HG03571 (cell line): ENCODE measurements around the gene PLXDC2.
"Not testable (repeated sequence)": the region's sequence is repeated elsewhere in the genome, so short reads cannot be mapped to it uniquely, and the experiment has no call there.

ENCODE experiments used
- ATAC-seq: cut with Tn5 transposase; IDR thresholded peaks from one replicate; pipeline ENCODE4 v1.9.1; 2021; ENCODE audit not compliant: unreplicated experiment

The PLXDC2 gene

DNA sequence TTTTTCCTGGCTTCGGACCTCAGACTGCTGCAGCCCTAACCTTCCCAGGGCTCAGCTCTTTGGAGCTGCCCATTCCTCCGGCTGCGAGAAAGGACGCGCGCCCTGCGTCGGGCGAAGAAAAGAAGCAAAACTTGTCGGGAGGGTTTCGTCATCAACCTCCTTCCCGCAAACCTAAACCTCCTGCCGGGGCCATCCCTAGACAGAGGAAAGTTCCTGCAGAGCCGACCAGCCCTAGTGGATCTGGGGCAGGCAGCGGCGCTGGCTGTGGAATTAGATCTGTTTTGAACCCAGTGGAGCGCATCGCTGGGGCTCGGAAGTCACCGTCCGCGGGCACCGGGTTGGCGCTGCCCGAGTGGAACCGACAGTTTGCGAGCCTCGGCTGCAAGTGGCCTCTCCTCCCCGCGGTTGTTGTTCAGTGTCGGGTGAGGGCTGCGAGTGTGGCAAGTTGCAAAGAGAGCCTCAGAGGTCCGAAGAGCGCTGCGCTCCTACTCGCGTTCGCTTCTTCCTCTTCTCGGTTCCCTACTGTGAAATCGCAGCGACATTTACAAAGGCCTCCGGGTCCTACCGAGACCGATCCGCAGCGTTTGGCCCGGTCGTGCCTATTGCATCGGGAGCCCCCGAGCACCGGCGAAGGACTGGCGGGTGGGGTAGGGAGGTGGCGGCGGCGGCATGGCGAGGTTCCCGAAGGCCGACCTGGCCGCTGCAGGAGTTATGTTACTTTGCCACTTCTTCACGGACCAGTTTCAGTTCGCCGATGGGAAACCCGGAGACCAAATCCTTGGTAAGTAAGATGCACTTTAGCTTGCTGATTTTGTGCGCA is at the start of gene PLXDC2:
PLXDC2 (plus strand) TSS at position 22 of the 820 bp plus-strand sequence.
- peak; percentile 51 for ATAC-seq

DNA sequence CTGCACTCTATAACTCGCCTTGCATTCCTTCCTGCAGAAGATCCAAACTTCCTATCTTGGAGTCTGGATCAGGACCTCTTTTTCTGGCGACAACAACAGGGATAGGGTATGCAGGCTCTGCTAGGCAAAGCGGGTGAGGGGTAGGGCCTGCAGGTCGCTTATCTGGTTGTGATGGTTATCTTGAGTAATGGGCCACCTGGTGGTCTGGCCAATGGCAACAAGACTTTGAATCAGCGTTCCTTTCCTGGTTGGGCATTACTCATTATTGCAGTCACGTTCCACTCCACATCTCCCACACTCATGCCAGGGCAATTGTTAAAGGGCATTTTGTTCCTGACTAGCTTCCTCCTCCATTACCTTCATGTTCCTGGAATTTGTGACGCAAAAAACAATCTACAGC is 48.4 kb upstream of the PLXDC2 start:
- ATAC-seq: no peak

DNA sequence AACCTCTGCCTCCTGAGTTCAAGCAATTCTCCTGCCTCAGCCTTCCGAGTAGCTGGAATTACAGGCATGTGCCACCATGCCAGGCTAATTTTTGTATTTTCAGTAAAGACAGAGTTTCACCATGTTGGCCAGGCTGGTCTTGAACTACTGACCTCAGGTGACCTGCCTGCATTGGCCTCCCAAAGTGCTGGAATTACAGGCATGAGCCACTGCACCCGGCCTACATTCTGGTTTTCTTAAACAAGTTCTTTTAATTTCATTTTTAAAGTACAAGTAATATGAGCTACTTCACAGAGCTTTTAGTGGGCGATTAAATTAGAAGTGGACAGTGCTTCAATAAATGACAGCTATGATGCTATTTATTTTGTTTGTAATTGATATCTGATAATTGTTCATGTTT is 46.4 kb upstream of the PLXDC2 start:
- not testable (repeated sequence) for ATAC-seq

DNA sequence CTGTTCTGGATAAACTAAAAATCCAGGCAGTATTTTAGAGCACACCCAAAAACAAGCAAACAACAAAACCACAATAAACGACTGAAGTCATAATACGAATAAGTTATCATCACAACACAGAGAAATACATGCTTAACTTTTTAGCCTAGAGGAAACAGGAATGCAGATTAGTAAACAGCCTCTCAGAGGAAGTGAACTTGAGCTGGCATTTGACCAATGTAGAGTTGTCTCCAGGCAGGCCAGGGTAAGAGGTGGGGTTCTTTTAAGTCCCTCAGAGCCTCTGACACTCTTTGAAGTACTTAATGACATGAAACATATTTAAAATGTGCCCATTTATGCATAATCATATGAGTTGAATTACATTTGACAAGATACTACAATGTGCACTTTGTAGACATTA is 43.3 kb upstream of the PLXDC2 start:
- ATAC-seq: no peak

DNA sequence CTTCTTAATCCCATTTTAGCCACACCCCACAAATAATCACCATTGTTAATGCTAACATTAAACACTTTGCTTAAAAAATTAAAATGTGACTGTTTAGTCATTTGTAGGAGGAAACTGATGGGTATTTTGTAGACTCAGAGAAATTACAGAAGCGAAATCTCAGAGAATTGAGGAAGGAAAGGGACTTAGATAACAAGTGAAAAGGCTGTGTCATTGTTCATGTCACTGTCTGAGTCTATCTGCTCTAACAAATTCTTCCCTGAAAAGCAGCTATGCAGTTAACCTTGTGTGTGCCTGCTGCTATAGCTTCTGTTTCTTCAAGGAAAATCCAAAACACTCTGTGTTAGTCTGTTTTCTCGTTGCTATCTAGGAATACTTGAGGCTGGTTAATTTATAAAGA is 40.9 kb upstream of the PLXDC2 start:
- ATAC-seq: no peak

DNA sequence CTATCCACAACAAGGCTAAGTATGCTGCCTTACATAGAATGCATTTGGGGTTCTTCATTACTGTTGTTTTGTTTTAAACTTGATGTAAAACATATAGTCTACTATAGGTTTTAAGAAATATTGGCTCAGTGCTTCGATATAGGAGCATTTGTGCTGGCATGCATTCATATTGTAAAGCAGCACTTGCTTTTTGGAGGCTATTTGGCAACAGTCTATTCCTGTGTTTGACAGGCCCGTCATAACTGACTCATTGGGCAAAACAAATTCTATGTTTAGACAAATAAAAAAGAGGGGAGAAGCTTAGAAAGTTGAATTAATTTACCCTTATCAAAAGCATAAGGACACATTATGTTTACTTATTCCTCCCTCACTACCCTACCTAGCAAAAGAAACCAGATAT is 38.4 kb upstream of the PLXDC2 start:
- no peak for ATAC-seq

DNA sequence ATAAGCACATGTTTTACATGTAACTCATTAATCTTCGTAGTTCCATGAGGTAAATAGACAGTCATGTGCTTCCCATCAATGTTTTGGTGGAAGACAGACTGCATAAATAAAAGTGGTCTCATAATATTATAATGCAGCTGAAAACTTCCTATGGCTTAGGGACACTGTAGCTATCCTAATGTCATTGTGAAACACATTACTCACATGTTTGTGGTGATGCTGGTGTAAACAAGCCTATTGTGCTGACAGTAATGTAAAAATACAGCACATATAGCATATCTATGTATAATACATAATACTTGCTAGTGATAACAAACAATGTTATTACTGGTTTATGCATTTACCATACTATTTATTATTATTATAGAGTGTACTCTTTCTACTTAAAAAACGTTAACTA is 37.2 kb upstream of the PLXDC2 start:
- ATAC-seq: no peak

DNA sequence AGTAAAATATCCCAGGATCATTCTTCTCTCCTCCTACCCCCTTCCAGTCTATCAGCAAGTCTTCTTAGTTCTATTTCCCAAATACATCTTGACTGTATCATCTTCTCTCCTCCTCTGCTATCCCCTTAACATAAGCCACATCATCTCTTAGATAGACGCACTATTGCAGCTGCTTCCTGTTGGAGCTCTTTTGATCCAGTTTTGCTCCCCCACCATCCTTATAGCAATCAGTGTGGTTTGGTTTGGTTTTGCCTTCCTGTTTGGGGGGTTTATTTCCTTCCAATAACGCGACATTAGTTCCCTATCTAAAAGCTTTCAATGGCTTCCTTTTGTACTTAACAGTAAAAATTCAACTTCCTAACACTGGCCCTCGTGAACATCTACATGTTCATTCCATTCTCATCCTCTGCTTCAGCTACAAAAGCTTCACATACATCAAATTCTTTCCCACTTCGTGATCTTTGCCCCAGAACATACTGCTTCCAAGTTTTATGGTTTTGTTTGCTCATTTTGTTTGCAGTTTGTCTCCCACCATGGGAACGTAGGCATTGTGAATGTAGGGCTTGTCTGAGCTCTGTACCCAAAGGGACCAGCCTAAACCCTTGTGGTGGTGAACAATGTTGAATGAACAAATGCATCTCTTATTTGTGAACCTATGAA is 33.7 kb upstream of the PLXDC2 start:
- ATAC-seq: no peak

DNA sequence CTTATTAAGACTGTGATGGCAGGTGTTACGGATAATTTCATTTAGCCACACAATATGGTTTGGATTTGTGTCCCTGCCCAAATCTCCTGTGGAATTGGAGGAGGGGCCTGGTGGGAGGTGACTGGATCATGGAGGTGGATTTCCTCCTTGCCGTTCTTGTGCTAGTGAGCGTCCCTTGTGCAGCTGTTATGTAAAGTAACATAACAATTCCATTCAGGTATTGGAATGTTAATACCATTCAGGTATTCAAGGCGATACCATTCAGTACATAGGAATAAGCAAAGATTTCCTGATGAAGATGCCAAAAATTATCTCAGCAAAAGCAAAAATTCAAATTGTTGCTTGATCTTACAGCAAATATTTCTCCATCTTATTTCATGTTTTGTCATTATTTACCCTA is 32.5 kb upstream of the PLXDC2 start:
- ATAC-seq: no peak

DNA sequence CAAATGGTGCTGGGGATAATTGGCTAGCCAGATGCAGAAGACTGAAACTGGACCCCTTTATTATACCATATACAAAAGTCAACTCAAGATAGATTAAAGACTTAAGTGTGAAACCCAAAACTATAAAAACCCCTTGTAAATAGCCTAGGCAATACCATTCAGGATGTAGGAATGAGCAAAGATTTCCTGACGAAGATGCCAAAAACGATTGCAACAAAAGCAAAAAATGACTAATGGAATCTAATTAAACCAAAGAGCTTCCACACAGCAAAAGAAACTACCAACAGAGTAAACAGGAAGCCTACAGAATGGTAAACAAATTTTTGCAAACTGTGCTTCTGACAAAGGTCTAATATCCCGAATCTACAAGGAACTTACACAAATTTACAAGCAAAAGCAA is 30.9 kb upstream of the PLXDC2 start:
- ATAC-seq: no peak

DNA sequence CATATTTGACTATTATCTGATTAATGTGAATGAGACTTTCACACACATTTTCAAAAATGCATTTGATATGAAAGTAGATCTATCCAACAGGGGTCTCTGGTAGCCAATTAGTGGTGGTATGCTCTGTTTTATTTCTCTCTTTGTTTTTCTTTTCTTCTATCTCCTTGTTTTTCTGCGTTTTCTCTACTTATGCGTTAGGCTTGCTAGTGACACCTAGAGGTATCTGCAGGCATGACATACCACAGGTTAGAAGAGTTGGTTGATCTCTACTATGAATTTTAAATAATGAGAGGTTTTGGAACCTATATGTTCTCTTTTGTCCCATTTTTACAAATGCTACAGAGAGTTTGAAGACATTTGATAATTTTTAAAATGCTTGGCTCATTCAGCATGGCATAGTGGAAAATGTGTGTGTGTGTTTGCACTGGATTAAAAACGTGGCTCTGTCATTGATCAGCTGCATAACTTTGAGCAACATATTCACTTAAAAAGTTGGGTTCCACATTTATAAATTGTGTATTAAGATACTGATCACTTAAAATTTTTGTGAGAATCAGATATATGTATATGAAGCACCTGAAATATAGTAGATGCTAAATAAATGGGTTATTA is 28.1 kb upstream of the PLXDC2 start:
- ATAC-seq: no peak

DNA sequence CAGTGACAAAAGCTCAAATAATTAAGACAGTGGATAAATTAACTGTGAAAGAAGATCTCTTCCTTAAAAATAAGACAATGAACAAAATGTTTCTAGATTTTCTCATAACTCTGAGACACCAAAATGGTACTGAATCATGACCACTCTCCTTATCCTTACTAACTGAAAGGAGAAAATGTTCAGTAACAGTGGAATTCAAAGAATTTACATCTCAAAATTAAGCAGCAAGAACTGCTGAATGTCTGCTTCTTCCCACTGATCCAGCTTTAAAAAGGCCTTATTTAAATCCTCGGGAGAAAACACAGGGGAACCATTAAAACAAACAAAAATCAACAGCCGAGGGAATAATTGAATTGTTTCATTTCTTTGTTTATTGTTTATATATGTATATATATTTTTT is 27.3 kb upstream of the PLXDC2 start:
- ATAC-seq: no peak

DNA sequence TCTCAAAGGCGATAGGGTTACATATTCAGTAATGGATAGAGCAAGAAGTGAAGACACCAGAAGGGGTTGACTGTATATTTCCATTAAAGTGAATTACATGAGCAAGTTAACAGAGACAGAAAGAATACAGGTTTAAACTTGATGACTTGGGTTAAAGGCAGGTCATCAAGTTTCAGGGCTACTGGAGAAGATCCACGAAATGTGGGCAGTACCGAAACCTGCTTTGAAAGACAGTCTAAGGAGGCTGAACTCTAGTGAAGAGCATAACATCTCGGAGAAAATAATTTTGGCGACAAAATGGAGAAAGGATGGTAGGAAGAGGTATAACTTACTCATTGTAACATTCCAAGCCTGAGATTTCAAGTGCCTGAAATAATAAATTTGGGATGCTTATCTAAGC is 26.6 kb upstream of the PLXDC2 start:
- ATAC-seq: no peak

DNA sequence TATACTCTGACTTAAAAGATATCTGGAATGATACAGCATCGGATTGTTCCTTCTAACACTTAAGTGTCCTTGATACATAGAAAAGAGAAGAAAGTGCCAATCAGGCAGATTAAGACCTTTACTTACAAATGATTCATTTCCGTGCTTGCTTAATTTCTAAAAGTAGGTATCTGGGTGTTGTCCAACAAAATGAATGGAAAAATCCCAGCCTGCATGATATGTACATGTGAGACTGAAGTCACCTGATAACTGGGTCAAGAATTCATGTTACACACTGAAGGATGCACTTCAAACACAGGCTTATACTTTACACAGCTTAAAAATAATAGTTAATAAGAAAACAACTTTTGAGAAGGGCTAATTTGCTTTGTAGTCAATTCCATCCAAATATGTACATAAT is 25.2 kb upstream of the PLXDC2 start:
- no peak for ATAC-seq

DNA sequence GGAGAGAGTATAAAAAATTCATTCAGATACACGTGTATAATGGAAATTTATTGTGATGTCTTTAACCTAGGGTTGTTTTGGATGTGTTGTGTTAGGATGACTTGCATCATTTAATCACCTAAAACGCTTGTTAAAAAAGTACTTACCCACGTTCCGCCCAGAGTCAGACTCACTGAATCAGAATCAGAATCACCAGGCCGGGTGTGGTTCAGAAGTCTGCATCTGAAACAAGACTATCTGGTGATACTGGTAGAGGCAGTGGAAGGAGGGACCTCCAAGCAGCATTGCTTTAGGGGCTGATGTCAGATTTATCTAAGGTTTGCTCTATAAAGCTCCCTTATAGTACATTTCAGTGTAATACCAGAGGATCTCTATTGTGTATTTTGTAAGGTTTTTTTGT is 20.5 kb upstream of the PLXDC2 start:
- no peak for ATAC-seq

DNA sequence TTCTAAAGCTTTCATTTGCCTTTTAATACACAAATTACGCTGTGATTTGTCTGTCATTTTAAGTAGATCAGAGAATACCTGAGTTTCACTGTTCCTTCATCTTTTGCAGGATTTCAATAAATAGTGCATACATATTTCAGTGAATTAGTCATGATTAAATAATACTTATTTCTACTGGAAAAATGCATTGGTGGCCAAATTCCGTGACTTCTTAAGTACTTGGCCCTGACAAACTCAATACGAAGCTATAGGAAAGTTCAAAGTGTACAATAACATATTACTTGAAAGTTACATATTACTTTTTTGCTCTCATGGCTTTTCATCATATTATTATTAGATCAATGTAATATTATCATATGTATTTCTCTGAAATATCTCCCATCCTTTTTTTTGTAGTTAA is 16.1 kb upstream of the PLXDC2 start:
- ATAC-seq: no peak

DNA sequence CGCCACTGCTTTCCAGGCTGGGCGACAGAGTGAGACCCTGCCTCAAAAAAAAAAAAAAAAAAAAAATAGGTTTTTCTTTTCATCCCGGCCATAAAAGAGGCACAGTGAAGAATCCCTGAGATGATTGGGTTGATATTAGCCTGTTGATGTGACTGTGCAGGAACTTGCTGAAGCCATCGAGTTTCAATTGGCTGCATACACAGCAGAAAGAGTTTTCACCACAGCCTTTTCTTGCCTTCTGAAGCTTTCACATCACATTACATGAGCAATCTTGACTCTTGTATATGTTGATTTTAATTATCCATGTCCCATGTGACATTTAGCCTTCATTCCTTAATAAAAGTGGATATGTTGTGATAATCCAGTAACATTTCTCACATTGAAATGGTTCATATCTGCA is 14.9 kb upstream of the PLXDC2 start:
- no peak for ATAC-seq

DNA sequence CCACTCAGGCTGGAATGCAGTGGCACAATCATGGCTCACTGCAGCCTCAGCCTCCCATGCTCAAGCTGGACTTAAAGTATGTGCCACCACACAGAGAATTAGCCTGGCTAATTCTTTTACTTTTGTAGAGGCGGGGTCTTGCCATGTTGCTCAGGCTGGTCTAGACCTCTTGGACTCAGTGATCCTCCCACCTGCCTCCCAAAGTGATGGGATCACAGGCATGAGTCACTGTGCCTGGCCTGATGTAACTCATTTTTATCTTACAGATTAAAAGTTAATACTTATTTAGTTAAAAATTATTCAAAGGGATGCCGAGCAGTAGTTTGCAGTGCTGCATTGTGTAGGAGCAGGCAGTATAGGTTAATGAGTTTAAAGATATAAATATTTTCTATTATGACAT is 12.6 kb upstream of the PLXDC2 start:
- ATAC-seq: no peak

DNA sequence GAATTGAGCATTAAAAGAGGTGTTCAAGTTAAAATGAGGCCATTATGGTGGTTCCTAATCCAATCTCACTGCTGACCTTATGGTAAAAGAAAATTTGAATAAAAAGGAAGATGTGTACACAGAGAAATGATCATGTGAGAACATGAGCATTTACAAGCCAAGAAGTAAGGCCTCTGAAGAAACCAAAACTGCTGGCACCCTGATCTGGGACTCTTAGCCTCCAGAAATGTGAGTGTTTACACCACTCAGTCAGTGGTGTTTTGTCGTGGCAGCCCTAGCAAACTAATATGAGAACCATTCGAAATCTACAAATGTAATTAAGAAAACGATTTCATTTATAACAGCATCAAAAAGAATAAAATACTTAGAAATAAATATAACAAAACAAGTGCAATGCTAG is 6.8 kb upstream of the PLXDC2 start:
- ATAC-seq: no peak

DNA sequence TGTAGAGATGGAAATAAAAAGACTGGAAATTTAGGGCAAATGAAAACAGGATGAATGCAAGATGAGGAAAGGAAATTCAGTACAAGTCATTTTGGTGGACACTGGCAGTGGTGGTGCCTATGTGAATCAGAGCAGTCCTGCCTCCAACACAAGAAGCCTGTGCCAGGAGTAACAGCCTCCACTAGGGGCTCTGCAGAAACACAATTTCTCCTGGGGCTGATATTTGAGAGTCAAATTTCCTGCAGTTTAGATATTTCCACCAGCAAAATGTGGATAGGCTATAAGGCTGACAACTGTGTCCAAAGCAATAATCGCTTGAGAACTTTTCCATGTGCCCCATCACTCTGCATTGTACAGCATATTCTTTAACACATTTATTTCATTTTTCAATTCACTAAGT is 4.7 kb upstream of the PLXDC2 start:
- no peak for ATAC-seq

DNA sequence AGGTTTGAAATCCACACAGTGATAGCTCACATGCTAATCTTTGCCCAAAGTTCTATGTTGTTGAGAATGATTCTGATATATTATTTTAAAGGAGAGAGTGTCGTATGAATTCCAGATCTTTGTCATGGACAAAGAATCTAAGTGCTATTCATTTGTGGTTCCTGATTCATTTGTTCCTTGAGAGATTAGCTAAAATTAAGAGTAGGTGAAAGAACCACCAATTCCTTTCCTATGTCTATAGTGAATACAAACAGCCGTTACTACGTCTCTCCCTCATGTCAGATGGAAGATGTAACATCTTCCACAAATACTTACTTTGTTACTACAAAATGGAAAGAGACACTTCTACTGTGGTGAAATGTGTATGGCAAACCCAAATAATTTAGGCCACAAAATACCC is 3.3 kb upstream of the PLXDC2 start:
- ATAC-seq: no peak

DNA sequence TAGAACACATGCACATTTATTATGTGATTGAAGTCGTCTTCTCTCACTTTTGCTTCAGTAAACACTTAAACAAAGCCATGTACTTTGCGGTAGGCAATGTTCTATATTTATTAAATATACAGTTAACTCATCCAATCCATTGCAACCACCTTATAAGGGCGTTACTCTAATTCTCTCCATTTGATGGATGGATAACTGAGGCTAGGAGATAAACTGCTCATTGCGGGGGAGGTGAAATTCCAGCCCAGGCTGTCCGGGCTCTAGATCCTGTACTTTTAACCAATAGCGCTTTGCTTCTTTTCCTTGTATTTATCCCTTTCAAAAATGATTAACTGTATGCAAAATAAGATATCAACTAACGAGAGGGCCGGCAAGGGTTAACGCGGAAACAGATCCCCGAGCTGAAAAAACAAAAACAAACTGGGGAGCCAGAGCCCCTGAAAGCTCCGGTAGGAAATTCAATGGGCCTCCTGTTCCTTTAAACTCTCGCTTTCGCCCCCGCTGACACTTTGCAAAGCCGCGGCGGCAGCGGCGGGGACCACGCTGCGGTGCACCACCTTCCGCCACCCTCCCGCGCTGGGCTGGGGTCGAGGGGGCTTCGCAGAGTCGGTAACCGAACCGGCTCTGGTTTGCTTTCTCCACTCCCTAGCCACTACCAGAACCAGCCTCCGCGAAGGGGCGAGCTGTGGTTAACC is 1.0 kb upstream of the PLXDC2 start:
- no peak for ATAC-seq
